HL-60 (cell line): ENCODE results near the gene TCF25.

Experiments used
- GABPA ChIP-seq: IDR thresholded peaks from 2 replicates; pipeline ENCODE4 v1.6.1; 2012; ENCODE audit warnings: low read depth
- POLR2AphosphoS5 ChIP-seq: IDR thresholded peaks from 2 replicates; pipeline ENCODE4 v1.6.1; 2012; ENCODE audit warnings: low read depth
- SPI1 ChIP-seq: IDR thresholded peaks from 2 replicates; pipeline ENCODE4 v1.6.1; 2012; ENCODE audit warnings: low read depth, mild to moderate bottlenecking, borderline replicate concordance
- TF ChIP-seq, protein P1 (sequence below): IDR thresholded peaks from one replicate; pipeline ENCODE4 v1.5.1; 2011; ENCODE audit warnings: low read length, control low read depth, inconsistent platforms; ENCODE audit not compliant: insufficient read depth
- TF ChIP-seq, protein P2 (sequence below): IDR thresholded peaks from 2 replicates; pipeline ENCODE4 v1.6.1; 2012; ENCODE audit warnings: low read depth; ENCODE audit not compliant: insufficient replicate concordance

DNA sequence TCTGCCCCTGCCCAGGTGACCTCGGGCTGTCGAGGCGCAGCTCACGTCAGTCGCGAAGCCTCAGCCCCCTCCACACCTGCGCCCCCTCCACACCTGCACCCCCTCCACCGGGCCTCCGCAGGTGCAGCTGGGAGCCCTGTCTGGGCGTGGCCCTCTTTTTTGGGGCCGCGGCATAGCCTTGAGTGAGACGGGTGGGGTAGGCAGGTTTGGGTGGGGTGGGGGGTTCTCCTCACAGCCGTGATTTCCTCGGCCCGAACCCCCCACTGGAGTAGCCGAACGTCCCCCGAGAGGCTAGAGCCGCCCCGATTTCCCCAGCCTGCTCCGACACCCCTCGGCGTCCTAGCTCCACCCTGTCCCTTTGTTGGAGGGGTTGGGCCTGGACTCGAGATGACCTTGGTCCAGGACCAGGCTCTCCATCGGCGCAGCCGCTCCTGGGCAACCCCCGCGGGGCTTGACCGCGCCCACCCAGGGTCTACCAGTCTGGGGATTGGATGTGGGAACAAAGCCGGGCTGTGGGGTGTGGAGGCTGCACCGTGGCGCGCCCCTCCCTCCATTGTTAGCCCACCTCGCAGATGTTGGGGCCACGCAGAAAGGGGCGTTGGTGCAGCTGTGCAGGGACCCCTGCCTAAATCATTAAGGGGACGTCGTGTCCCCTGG lies 50.4 kb downstream of the TCF25 start:
- TF ChIP-seq, protein P1, sequence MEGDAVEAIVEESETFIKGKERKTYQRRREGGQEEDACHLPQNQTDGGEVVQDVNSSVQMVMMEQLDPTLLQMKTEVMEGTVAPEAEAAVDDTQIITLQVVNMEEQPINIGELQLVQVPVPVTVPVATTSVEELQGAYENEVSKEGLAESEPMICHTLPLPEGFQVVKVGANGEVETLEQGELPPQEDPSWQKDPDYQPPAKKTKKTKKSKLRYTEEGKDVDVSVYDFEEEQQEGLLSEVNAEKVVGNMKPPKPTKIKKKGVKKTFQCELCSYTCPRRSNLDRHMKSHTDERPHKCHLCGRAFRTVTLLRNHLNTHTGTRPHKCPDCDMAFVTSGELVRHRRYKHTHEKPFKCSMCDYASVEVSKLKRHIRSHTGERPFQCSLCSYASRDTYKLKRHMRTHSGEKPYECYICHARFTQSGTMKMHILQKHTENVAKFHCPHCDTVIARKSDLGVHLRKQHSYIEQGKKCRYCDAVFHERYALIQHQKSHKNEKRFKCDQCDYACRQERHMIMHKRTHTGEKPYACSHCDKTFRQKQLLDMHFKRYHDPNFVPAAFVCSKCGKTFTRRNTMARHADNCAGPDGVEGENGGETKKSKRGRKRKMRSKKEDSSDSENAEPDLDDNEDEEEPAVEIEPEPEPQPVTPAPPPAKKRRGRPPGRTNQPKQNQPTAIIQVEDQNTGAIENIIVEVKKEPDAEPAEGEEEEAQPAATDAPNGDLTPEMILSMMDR: no peak
- TF ChIP-seq POLR2AphosphoS5 (no peak), SPI1 (no peak), GABPA (no peak)
- TF ChIP-seq, protein P2, sequence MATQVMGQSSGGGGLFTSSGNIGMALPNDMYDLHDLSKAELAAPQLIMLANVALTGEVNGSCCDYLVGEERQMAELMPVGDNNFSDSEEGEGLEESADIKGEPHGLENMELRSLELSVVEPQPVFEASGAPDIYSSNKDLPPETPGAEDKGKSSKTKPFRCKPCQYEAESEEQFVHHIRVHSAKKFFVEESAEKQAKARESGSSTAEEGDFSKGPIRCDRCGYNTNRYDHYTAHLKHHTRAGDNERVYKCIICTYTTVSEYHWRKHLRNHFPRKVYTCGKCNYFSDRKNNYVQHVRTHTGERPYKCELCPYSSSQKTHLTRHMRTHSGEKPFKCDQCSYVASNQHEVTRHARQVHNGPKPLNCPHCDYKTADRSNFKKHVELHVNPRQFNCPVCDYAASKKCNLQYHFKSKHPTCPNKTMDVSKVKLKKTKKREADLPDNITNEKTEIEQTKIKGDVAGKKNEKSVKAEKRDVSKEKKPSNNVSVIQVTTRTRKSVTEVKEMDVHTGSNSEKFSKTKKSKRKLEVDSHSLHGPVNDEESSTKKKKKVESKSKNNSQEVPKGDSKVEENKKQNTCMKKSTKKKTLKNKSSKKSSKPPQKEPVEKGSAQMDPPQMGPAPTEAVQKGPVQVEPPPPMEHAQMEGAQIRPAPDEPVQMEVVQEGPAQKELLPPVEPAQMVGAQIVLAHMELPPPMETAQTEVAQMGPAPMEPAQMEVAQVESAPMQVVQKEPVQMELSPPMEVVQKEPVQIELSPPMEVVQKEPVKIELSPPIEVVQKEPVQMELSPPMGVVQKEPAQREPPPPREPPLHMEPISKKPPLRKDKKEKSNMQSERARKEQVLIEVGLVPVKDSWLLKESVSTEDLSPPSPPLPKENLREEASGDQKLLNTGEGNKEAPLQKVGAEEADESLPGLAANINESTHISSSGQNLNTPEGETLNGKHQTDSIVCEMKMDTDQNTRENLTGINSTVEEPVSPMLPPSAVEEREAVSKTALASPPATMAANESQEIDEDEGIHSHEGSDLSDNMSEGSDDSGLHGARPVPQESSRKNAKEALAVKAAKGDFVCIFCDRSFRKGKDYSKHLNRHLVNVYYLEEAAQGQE: no peak
